Measurements from ENCODE around the gene C3orf20. TPM values are rescaled to one million over a fixed set of nuclear protein-coding genes. Genes with fewer than 3 reads are reported as not detected.

Gene C3orf20
- total and polyA plus RNA-seq, 2 of the 13 experiments (the other 11 are each of a cell fraction or from before 2014, with no cell fraction given): 0.03 to 0.04 TPM

GRCh38 chr3:14791343-14791945, 116.5 kb downstream of the C3orf20 start (continued):
- TF ChIP-seq CCDC6 (CRISPR knock-in tag; IDR thresholded peaks at IDR 0.05) (no peak), ZMYM4 (CRISPR knock-in tag; IDR thresholded peaks at IDR 0.05) (0 out of 2 replicates have a peak, but pooled peaks have one; percentile 25), ZNF660 (CRISPR knock-in tag; IDR thresholded peaks at IDR 0.05; ENCODE audit: borderline replicate concordance, low read depth) (no peak), ZNF549 (CRISPR knock-in tag; IDR thresholded peaks at IDR 0.05) (no peak), ZFX (CRISPR knock-in tag; IDR thresholded peaks at IDR 0.05; ENCODE audit: low read depth) (no peak)
- TF ChIP-seq, protein P1, sequence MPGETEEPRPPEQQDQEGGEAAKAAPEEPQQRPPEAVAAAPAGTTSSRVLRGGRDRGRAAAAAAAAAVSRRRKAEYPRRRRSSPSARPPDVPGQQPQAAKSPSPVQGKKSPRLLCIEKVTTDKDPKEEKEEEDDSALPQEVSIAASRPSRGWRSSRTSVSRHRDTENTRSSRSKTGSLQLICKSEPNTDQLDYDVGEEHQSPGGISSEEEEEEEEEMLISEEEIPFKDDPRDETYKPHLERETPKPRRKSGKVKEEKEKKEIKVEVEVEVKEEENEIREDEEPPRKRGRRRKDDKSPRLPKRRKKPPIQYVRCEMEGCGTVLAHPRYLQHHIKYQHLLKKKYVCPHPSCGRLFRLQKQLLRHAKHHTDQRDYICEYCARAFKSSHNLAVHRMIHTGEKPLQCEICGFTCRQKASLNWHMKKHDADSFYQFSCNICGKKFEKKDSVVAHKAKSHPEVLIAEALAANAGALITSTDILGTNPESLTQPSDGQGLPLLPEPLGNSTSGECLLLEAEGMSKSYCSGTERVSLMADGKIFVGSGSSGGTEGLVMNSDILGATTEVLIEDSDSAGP (CRISPR knock-in tag; IDR thresholded peaks at IDR 0.05; ENCODE audit: borderline replicate concordance): 0 out of 2 replicates have a peak, but pooled peaks have one; percentile 56
- TF ChIP-seq, protein P2, sequence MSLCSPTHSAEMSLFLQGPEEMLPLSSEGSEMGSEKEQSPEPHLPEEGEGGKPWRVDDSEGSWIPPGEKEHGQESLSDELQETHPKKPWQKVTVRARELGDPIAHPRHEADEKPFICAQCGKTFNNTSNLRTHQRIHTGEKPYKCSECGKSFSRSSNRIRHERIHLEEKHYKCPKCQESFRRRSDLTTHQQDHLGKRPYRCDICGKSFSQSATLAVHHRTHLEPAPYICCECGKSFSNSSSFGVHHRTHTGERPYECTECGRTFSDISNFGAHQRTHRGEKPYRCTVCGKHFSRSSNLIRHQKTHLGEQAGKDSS (CRISPR knock-in tag; IDR thresholded peaks at IDR 0.05; ENCODE audit: borderline replicate concordance, low read depth): peak; percentile 96

GRCh38 chr3:14792691-14793121, 117.8 kb downstream of the C3orf20 start:
- in situ Hi-C loops (cut with HindIII; ENCODE audit: extremely low pct_ligation_motif_present, low pct_unique_long_range_greater_than_20kb) (no loop called here), intact Hi-C loops (cut with micrococcal nuclease; ENCODE audit: unreplicated experiment) (no loop called here)
- Histone ChIP-seq H3K4me2 (ENCODE audit: low read depth, low read length) (no peak overlapping the region), H3K27me3 (ENCODE audit: control insufficient read depth in 1 of 2, insufficient read depth in 2 of 2, low read length in 2 of 2) (peaks cover 0 to 10% of the 10 kb centered on the region in 2 experiments; a peak in 2 of 5 replicates), H3K36me3 (replicated peaks in 1 of 2; ENCODE audit: control insufficient read depth in 1 of 2, insufficient read depth in 2 of 2, low read length in 2 of 2) (no peaks in the 10 kb centered on the region), H3K9me3 (ENCODE audit: low read length) (no peaks in the 10 kb centered on the region), H2AFZ (ENCODE audit: low read length) (no peak overlapping the region), H4K20me1 (ENCODE audit: insufficient read depth, low read length) (no peaks in the 10 kb centered on the region), H3K9ac (ENCODE audit: insufficient read depth, low read depth, low read length) (no peak overlapping the region), H3K4me3 (replicated peaks in 1 of 3; ENCODE audit: insufficient read depth in 1 of 3, low read depth in 2 of 3, low read length in 3 of 3) (no peak overlapping the region), H3K79me2 (ENCODE audit: insufficient read depth, low read length) (no peaks in the 10 kb centered on the region), H3K27ac (ENCODE audit: extremely low read length, insufficient read depth, low read length) (no peak overlapping the region), H3K4me1 (ENCODE audit: insufficient read depth, low read length) (peaks cover 14% of the 10 kb centered on the region)
- BruUV-seq (replicated peaks): no TSS peak
- 36% methylated on average over 4 of the region's 9 CpGs for WGBS (ENCODE audit: low lambda C conversion rate)
- POLR2A ChIA-PET: no interaction called here
- CTCF ChIA-PET (ENCODE audit: low intra/inter-chr PET ratio, low total read pairs): interaction anchor here (3.8 kb wide), 1 partner anchor 128 kb away, joined by 31 read pairs; no protein-coding TSS in a partner anchor
- FAIRE-seq (no peak), ATAC-seq (no peak), DNase-seq (ENCODE audit: low spot score) (no peak)
- TF ChIP-seq SMAD9 (CRISPR knock-in tag; IDR thresholded peaks at IDR 0.05) (no peak), ZNF75D (CRISPR knock-in tag; IDR thresholded peaks at IDR 0.05; ENCODE audit: borderline replicate concordance) (no peak), ZFAT (CRISPR knock-in tag; conservative IDR thresholded peaks at IDR 0.05) (no peak), EP300 (IDR thresholded peaks at IDR 0.05; ENCODE audit: low read depth in 2 of 2, low read length in 2 of 2) (no peak), EP300 (CRISPR knock-in tag; IDR thresholded peaks at IDR 0.05; ENCODE audit: borderline replicate concordance) (no peak), HOXA3 (CRISPR knock-in tag; IDR thresholded peaks at IDR 0.05) (no peak), NFIC (IDR thresholded peaks at IDR 0.05; ENCODE audit: low read length) (no peak), ZNF251 (CRISPR knock-in tag; IDR thresholded peaks at IDR 0.05) (no peak), SAP130 (CRISPR knock-in tag; IDR thresholded peaks at IDR 0.05; ENCODE audit: low read depth) (no peak), RNF2 (conservative IDR thresholded peaks at IDR 0.05; ENCODE audit: low read depth) (no peak), HNRNPK (IDR thresholded peaks at IDR 0.05; ENCODE audit: low read depth, low read length, poor library complexity, severe bottlenecking) (no peak), ZNF556 (CRISPR knock-in tag; IDR thresholded peaks at IDR 0.05; ENCODE audit: borderline replicate concordance) (no peak), HOXD1 (CRISPR knock-in tag; IDR thresholded peaks at IDR 0.05) (no peak), ZC3H4 (CRISPR knock-in tag; IDR thresholded peaks at IDR 0.05; ENCODE audit: borderline replicate concordance) (no peak), FOSL2 (CRISPR knock-in tag; IDR thresholded peaks at IDR 0.05) (no peak)

Data from HepG2 (cell line).